GM21390 (cell line): ENCODE results near the gene MBD3L2.
"Not testable (repeated sequence)": the region's sequence is repeated elsewhere in the genome, so short reads cannot be mapped to it uniquely, and the experiment has no call there.

Source experiments
- ATAC-seq: cut with Tn5 transposase; IDR thresholded peaks from one replicate; pipeline ENCODE4 v1.9.1; 2021; ENCODE audit not compliant: unreplicated experiment

MBD3L2 gene

GRCh38 chr19:7049021-7049420, at the start of gene MBD3L2:
MBD3L2 (plus strand) TSS chr19:7049321; CDS start chr19:7049374, 53 bp downstream.
- not testable (repeated sequence) for ATAC-seq

GRCh38 chr19:6999933-7000332, 49.2 kb upstream of the MBD3L2 start:
- ATAC-seq, result no peak

- ATAC-seq, result no peak
These were observed 48.8 kb upstream of the MBD3L2 start for GRCh38 chr19:7000333-7000732.

DNA sequence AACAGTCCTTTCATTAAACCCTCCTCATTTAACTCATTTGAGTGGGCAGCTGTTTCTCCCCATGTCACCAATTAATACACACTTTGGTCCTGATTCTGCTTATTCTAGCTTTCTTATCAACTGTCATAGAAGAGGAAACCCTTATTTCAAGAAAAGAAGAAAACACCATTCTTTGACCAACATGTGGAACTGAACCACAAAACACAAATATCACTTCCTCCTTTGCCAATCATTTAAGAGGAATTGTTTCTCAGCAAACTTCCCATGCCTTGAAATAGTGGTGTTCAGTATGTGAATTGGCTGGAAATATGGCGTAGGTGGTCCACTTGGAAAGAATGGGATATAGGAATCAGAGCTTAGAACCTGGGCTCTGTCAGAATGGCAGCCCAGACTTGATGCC, 48.3 kb upstream of the MBD3L2 start:
- no peak for ATAC-seq

DNA sequence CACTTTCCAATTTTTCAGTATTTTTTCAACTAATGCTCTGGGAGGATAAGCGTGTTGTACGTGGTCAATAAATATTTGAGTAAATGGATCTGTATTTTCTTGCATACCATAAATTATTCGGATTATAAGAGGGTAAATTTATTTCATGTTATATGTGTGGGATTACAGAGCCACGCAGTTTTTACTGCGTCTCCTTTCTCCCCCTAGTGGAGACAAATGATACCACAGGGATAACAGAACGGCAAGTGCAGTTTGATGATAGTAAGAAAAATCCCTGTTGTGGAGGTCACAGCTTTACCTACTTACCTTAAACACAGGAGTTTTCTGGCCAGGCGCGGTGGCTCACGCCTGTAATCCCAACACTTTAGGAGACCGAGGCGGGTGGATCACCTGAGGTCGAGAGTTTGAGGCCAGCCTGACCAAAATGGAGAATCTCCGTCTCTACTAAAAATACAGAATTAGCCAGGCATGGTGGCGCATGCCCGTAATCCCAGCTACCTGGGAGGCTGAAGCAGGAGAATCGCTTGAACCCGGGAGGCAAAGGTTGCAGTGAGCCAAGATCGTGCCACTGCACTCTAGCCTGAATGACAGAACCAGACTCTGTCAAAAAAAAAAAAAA, 44.7 kb upstream of the MBD3L2 start:
- ATAC-seq, result no peak

DNA sequence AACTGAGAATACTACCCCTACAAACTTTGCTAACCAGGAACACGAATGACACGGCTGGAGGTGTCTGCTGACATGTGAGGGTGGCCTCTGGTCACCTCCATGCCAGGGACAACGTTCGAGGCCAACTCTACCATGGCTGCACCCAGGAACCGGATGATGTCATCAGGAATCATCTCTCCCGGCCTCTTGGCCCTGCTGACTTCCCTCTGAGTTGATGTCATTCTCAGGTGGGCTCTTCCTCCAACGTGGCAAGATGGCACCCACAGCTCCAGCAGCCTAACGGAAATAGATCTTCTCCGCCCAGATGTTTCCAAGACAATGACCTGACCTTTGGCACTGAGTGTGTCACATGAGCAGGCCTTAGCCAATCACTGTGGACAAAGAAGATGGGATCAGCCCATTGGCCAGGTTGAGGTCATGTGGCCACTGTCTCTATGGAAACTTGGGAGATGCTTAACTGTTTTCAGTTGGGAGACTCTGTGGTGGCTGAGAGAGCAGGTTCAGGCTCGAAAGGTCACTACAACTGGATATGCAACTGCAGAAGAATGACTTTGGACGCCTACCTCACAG, 42.9 kb upstream of the MBD3L2 start:
- ATAC-seq, result no peak

DNA sequence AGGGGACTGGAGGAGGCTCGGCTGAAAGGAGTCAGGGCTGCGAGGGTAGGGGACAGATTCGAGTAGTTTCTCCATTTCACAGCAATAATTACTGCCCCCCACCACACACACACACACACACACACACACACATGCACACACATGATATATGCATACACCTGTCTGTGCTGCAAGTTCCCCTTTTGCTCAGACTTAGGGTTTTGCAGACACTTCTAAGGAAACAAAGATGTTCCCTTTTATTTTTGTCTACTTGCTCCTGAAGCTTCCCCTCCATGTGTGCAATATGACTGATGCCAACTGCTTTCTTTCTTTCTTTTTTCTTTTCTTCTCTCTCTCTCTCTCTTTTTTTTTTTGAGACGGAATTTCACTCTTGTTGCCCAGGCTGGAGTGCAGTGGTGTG, 41.3 kb upstream of the MBD3L2 start:
- ATAC-seq, result no peak

GRCh38 chr19:7010722-7011593, 38.2 kb upstream of the MBD3L2 start:
- ATAC-seq, result no peak

DNA sequence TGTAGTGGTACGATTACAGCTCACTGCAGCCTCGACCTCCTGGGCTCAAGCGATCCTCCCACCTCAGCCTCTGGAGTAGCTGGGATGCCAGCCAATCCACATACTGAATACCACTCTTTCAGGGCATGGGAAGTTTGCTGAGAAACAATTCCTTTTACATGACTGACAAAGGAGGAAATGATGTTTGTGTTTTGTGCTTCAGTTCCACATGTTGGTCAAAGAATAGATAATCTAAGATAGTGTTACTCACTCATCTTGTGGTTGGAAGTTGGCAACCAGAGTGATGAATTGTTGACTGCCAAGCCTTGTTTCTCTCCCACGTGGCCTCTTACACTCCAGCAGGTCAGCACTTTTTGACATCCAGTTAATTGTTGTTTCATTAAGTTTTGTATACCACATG, 35.4 kb upstream of the MBD3L2 start:
- ATAC-seq, result no peak

GRCh38 chr19:7018828-7019227, 30.3 kb upstream of the MBD3L2 start:
- ATAC-seq, result no peak

DNA sequence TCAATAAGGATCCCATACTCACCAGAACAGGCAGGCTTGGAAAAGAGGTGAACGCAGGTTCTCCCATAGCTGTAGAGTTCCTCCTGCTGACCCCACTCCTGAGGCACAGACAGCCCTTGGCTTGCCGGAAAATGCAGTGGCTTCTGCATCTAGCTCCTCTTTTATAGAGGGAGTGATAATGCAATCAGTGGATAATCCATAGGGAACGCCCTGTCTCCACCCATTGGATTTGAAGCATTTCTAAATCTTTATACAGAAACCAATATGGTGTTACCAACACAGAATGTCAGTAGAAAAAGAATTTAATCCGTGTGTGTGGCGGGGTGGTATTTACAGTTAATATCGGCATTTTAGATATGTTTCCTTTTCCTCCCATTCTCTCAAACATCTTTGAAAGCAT, 27.8 kb upstream of the MBD3L2 start, which contains the start of gene MBD3L2B:
MBD3L2B (minus strand) TSS at position 101 of the 400 bp plus-strand sequence; CDS start at position 67, 34 bp downstream.
- ATAC-seq, result not testable (repeated sequence)

- not testable (repeated sequence) for ATAC-seq
These were observed 20.3 kb upstream of the MBD3L2 start for GRCh38 chr19:7028790-7029189.

- not testable (repeated sequence) for ATAC-seq
These were observed 18.8 kb upstream of the MBD3L2 start, which contains the start of gene MBD3L5 for GRCh38 chr19:7030278-7030677. MBD3L5 (plus strand) TSS chr19:7030578; CDS start chr19:7030612, 34 bp downstream.

DNA sequence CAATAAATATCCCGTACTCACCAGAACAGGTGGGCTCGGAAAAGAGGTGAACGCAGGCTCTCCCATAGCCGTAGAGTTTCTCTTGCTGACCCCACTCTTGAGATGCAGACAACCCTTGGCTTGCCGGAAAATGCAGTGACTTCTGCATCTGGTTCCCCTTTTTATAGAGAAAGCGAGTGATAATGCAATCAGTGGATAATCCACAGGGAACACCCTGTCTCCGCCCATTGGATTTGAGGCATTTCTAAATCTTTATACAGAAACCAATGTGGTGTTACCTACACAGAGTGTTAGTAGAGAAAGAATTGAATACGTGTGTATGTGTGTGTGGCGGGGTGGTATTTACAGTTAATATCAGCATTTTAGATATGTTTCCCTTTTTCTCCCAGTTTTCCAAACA, 9.0 kb upstream of the MBD3L2 start, which contains the start of gene MBD3L4:
MBD3L4 (minus strand) TSS at position 101 of the 400 bp plus-strand sequence; CDS start at position 66, 35 bp downstream.
- not testable (repeated sequence) for ATAC-seq

DNA sequence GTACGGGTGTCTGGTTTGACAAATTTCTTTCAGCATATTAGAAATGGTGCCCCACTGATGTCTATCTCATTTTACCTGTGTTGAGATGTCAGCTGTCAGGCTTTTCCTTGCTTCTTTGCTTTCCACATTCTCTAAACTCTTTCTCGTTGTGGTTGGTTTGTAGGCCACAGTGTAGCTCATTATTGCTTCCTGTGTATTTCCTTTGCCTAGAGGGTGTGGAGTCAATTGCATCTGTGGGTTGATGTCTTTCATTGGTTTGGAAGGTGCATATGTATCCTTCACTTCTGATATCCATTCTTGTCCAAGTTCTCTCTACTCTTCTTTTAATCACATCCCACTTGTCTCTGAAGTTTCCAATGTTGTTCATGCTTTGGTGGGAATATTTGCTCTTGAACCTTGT, 7.6 kb upstream of the MBD3L2 start:
- ATAC-seq, result not testable (repeated sequence)

- ATAC-seq, result not testable (repeated sequence)
These were observed 2.3 kb downstream of the MBD3L2 start for GRCh38 chr19:7051421-7051820.

- ATAC-seq, result not testable (repeated sequence)
These were observed 3.8 kb downstream of the MBD3L2 start for GRCh38 chr19:7052896-7053295.

- not testable (repeated sequence) for ATAC-seq
These were observed 5.7 kb downstream of the MBD3L2 start for GRCh38 chr19:7054635-7055368.

DNA sequence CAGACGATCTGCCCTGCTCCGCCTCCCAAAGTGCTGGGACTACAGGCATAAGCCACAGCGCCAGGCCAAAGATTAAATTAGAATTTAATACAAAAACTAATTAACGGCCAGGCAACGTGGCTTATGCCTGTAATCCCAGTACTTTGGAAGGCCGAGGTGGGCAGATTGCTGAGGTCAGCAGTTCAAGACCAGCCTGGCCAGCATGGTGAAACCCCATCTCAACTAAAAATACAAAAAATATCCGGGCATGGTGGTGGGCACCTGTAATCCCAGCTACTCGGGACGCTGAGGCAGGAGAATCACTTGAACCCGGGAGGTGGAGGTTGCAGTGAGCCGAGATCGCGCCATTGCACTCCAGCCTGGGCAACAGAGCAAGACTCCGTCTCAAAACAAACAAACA, 6.6 kb downstream of the MBD3L2 start:
- not testable (repeated sequence) for ATAC-seq

- not testable (repeated sequence) for ATAC-seq
These were observed 7.2 kb downstream of the MBD3L2 start for GRCh38 chr19:7056371-7056770.

GRCh38 chr19:7058576-7058975, 9.5 kb downstream of the MBD3L2 start, which contains the start of gene MBD3L3:
MBD3L3 (minus strand) TSS chr19:7058676; CDS start chr19:7058605, 71 bp downstream.
- not testable (repeated sequence) for ATAC-seq
